GM12873 (cell line): ENCODE results near the gene ZBTB12.

ENCODE experiments used
- TF ChIP-seq, protein P1 (sequence below): IDR thresholded peaks from 2 replicates; pipeline ENCODE4 v1.5.1; 2012; ENCODE audit warnings: low read depth, mild to moderate bottlenecking, moderate library complexity, low read length, control low read depth; ENCODE audit not compliant: insufficient read depth; ENCODE audit errors: missing control alignments

The ZBTB12 gene

GRCh38 chr6:31877125-31877650, 24.7 kb downstream of the ZBTB12 start:
- TF ChIP-seq, protein P1, sequence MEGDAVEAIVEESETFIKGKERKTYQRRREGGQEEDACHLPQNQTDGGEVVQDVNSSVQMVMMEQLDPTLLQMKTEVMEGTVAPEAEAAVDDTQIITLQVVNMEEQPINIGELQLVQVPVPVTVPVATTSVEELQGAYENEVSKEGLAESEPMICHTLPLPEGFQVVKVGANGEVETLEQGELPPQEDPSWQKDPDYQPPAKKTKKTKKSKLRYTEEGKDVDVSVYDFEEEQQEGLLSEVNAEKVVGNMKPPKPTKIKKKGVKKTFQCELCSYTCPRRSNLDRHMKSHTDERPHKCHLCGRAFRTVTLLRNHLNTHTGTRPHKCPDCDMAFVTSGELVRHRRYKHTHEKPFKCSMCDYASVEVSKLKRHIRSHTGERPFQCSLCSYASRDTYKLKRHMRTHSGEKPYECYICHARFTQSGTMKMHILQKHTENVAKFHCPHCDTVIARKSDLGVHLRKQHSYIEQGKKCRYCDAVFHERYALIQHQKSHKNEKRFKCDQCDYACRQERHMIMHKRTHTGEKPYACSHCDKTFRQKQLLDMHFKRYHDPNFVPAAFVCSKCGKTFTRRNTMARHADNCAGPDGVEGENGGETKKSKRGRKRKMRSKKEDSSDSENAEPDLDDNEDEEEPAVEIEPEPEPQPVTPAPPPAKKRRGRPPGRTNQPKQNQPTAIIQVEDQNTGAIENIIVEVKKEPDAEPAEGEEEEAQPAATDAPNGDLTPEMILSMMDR, result no peak

GRCh38 chr6:31876357-31876756, 25.5 kb downstream of the ZBTB12 start:
- TF ChIP-seq, protein P1, result no peak

DNA sequence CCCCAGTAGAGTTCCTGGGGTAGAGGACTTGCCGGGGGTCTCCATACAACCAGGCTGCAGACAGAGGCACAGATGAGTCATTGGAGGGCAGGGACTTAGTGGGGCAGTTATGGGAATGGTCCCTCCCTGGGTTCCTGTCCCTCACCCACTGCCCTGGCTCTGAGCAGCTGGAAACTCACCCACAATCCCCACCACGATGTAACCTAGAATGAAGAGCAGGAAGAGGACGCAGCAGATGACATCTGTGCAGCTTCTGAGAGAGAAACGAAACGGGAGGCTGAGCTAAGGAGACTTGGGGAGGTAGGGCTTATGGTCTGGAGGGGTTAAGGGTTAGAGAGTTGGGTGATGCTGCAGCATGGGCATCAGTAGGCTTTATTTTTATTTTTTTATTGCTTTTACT, 26.0 kb downstream of the ZBTB12 start:
- TF ChIP-seq, protein P1, result no peak

DNA sequence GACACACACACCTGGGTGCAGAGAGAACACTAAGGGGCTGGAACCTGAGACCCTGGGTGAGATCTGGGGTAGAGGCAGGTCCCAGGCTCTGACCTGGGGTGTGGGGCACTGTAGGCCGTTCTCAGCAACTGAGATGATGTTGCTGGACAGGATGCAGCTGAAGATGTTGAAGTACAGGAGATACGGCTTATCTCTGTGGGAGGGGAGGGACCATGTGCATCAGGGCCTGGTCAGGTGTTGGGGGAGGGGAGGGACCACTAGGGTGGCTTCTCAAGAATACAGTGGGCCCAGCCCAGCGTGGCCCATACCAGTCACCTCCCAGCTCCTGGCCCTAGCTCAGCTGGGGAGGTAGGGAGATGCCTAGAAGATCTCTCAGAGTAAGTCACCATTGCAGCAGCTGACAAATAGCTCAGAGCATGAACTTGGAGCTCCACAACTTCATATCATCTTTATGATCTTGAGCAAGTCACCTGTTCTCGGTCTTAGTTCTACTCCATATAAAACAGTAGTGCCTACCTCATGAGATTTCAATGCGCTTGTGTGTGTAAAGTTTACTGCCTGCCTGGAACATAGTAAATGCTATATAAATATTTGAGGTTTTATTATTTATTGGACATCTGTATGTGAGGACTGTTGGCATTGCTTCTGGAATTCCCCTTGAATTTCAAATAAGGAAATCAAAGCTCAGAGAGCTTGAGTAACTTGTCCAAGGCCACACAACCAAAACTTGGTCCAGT, 26.9 kb downstream of the ZBTB12 start:
- TF ChIP-seq, protein P1, result no peak

GRCh38 chr6:31874084-31874670, 27.7 kb downstream of the ZBTB12 start:
- TF ChIP-seq, protein P1, result no peak

GRCh38 chr6:31871046-31871659, 30.7 kb downstream of the ZBTB12 start:
- TF ChIP-seq, protein P1, result no peak

GRCh38 chr6:31870385-31870921, 31.4 kb downstream of the ZBTB12 start:
- TF ChIP-seq, protein P1, result peak; percentile 34
